Measurements from ENCODE around the gene MMRN1.

DNA sequence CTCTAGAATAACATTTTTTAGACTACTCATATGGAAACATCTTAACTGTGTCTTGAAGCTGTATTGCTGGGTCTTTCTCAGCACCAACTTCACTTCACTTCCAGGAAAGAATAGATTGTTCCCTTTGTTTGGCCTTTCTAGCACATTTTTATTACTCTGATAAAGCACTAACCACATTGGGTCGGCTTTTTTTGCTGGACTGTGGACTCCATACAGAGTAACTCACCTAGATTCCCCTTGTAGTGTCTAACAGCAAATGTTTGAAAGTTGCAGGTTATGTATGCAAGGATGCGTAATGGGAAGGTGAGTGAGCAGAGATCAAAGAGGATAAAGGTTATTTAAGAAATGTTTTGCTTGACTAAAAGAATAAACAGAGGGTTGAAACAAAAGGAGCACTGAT lies 101.2 kb downstream of the MMRN1 start:
- TF ChIP-seq, protein P1, sequence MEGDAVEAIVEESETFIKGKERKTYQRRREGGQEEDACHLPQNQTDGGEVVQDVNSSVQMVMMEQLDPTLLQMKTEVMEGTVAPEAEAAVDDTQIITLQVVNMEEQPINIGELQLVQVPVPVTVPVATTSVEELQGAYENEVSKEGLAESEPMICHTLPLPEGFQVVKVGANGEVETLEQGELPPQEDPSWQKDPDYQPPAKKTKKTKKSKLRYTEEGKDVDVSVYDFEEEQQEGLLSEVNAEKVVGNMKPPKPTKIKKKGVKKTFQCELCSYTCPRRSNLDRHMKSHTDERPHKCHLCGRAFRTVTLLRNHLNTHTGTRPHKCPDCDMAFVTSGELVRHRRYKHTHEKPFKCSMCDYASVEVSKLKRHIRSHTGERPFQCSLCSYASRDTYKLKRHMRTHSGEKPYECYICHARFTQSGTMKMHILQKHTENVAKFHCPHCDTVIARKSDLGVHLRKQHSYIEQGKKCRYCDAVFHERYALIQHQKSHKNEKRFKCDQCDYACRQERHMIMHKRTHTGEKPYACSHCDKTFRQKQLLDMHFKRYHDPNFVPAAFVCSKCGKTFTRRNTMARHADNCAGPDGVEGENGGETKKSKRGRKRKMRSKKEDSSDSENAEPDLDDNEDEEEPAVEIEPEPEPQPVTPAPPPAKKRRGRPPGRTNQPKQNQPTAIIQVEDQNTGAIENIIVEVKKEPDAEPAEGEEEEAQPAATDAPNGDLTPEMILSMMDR (conservative IDR thresholded peaks at IDR 0.05; ENCODE audit: low read depth in 2 of 2) = no peak
- TF ChIP-seq STAT1 (IDR thresholded peaks at IDR 0.05; ENCODE audit: unreplicated experiment) (no peak), POLR2AphosphoS5 (IDR thresholded peaks at IDR 0.05; ENCODE audit: low read depth) (no peak), EZH2phosphoT487 (IDR thresholded peaks at IDR 0.05; ENCODE audit: unreplicated experiment) (no peak), JUNB (IDR thresholded peaks at IDR 0.05; ENCODE audit: unreplicated experiment) (no peak), EZH2 (IDR thresholded peaks at IDR 0.05; ENCODE audit: low read depth, unreplicated experiment) (no peak), ZNF331 (CRISPR knock-in tag; IDR thresholded peaks at IDR 0.05; ENCODE audit: low read depth) (no peak), NANOG (IDR thresholded peaks at IDR 0.05; ENCODE audit: borderline replicate concordance) (no peak), CREB1 (CRISPR knock-in tag; IDR thresholded peaks at IDR 0.05; ENCODE audit: low read depth) (no peak)
- TF ChIP-seq, protein P2, sequence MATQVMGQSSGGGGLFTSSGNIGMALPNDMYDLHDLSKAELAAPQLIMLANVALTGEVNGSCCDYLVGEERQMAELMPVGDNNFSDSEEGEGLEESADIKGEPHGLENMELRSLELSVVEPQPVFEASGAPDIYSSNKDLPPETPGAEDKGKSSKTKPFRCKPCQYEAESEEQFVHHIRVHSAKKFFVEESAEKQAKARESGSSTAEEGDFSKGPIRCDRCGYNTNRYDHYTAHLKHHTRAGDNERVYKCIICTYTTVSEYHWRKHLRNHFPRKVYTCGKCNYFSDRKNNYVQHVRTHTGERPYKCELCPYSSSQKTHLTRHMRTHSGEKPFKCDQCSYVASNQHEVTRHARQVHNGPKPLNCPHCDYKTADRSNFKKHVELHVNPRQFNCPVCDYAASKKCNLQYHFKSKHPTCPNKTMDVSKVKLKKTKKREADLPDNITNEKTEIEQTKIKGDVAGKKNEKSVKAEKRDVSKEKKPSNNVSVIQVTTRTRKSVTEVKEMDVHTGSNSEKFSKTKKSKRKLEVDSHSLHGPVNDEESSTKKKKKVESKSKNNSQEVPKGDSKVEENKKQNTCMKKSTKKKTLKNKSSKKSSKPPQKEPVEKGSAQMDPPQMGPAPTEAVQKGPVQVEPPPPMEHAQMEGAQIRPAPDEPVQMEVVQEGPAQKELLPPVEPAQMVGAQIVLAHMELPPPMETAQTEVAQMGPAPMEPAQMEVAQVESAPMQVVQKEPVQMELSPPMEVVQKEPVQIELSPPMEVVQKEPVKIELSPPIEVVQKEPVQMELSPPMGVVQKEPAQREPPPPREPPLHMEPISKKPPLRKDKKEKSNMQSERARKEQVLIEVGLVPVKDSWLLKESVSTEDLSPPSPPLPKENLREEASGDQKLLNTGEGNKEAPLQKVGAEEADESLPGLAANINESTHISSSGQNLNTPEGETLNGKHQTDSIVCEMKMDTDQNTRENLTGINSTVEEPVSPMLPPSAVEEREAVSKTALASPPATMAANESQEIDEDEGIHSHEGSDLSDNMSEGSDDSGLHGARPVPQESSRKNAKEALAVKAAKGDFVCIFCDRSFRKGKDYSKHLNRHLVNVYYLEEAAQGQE (IDR thresholded peaks at IDR 0.05; ENCODE audit: unreplicated experiment) = no peak
- TF ChIP-seq, protein P3, sequence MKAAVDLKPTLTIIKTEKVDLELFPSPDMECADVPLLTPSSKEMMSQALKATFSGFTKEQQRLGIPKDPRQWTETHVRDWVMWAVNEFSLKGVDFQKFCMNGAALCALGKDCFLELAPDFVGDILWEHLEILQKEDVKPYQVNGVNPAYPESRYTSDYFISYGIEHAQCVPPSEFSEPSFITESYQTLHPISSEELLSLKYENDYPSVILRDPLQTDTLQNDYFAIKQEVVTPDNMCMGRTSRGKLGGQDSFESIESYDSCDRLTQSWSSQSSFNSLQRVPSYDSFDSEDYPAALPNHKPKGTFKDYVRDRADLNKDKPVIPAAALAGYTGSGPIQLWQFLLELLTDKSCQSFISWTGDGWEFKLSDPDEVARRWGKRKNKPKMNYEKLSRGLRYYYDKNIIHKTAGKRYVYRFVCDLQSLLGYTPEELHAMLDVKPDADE (IDR thresholded peaks at IDR 0.05) = no peak

All from GM23338 (cell line).